ENCODE measurements around the gene CRTC2.
A peak's percentile ranks its signal among the peaks of the same experiment; 100 is the strongest.
"Not testable (repeated sequence)": the region's sequence is repeated elsewhere in the genome, so short reads cannot be mapped to it uniquely, and the experiment has no call there.

The CRTC2 gene

GRCh38 chr1:153958111-153958960, at the start of gene CRTC2:
Gene CRTC2 (minus strand): TSS chr1:153958612. CDS start chr1:153958497, 115 bp downstream.
- peak; percentile 98 for DNase-seq

GRCh38 chr1:154006136-154006535, 47.7 kb upstream of the CRTC2 start:
- no peak for DNase-seq

GRCh38 chr1:154000420-154000819, 42.0 kb upstream of the CRTC2 start:
- DNase-seq, result no peak

GRCh38 chr1:153996882-153997281, 38.5 kb upstream of the CRTC2 start:
- DNase-seq, result not testable (repeated sequence)

GRCh38 chr1:153995640-153996039, 37.2 kb upstream of the CRTC2 start:
- no peak for DNase-seq

GRCh38 chr1:153995202-153995601, 36.8 kb upstream of the CRTC2 start:
- no peak for DNase-seq

GRCh38 chr1:153991806-153992205, 33.4 kb upstream of the CRTC2 start:
- peak; percentile 16 for DNase-seq

GRCh38 chr1:153991151-153991630, 32.8 kb upstream of the CRTC2 start:
- DNase-seq, result no peak

- DNase-seq, result peak; percentile 97
These were observed 32.2 kb upstream of the CRTC2 start, which contains the start of gene RPS27 for GRCh38 chr1:153990468-153991150. Gene RPS27 (plus strand): TSS chr1:153990762. CDS start chr1:153990797, 35 bp downstream.

GRCh38 chr1:153987621-153988020, 29.2 kb upstream of the CRTC2 start:
- no peak for DNase-seq

GRCh38 chr1:153985941-153986761, 27.7 kb upstream of the CRTC2 start, which contains the start of gene RAB13:
Gene RAB13 (minus strand): TSS chr1:153986339. CDS start chr1:153986236, 103 bp downstream.
- DNase-seq, result no peak

- no peak for DNase-seq
These were observed 27.0 kb upstream of the CRTC2 start for GRCh38 chr1:153985341-153985912.

- no peak for DNase-seq
These were observed 25.9 kb upstream of the CRTC2 start for GRCh38 chr1:153984123-153984894.

- not testable (repeated sequence) for DNase-seq
These were observed 23.3 kb upstream of the CRTC2 start for GRCh38 chr1:153981735-153982134.

GRCh38 chr1:153979091-153979490, 20.7 kb upstream of the CRTC2 start:
- DNase-seq, result not testable (repeated sequence)

- no peak for DNase-seq
These were observed 20.0 kb upstream of the CRTC2 start for GRCh38 chr1:153978274-153978909.

- peak; percentile 88 for DNase-seq
These were observed 19.1 kb upstream of the CRTC2 start, which contains the start of gene JTB for GRCh38 chr1:153977250-153978240. Gene JTB (minus strand): TSS chr1:153977674. CDS start chr1:153977252, 422 bp downstream.

- no peak for DNase-seq
These were observed 18.4 kb upstream of the CRTC2 start for GRCh38 chr1:153976819-153977249.

- DNase-seq, result no peak
These were observed 15.1 kb upstream of the CRTC2 start for GRCh38 chr1:153973525-153973924.

GRCh38 chr1:153973071-153973470, 14.7 kb upstream of the CRTC2 start:
- DNase-seq, result no peak
